HL-60 (cell line): Measurements from ENCODE around the gene FHIT.
"Not testable (repeated sequence)": the region's sequence is repeated elsewhere in the genome, so short reads cannot be mapped to it uniquely, and the experiment has no call there.

ENCODE experiments used
- DNase-seq, 2 experiments: peaks; one replicate each; pipeline ENCODE4 v3.0.0-alpha.2; 2010 to 2020; ENCODE audit warnings: low read depth in 1 of 2, low spot score in 1 of 2
- H3K27ac ChIP-seq: fragments of 250-450 bp; sonication (Bioruptor Pico); replicated peaks from 2 replicates; pipeline ENCODE4 v1.5.1; 2020; ENCODE audit warnings: mild to moderate bottlenecking, moderate library complexity
- H3K27me3 ChIP-seq: fragments of 250-450 bp; sonication (Bioruptor Pico); 2 replicates; pipeline ENCODE4 v1.5.1; 2021; ENCODE audit warnings: mild to moderate bottlenecking, moderate library complexity; ENCODE audit not compliant: insufficient read depth, poor library complexity, severe bottlenecking
- H3K4me3 ChIP-seq: replicated peaks from 2 replicates; pipeline ENCODE4 v1.5.1; 2011; ENCODE audit warnings: mild to moderate bottlenecking, control low read depth, low read length; ENCODE audit not compliant: insufficient read depth
- CTCF ChIP-seq: IDR thresholded peaks from one replicate; pipeline ENCODE4 v1.5.1; 2011; ENCODE audit warnings: low read length, control low read depth, inconsistent platforms; ENCODE audit not compliant: insufficient read depth
- GABPA ChIP-seq: IDR thresholded peaks from 2 replicates; pipeline ENCODE4 v1.6.1; 2012; ENCODE audit warnings: low read depth
- POLR2AphosphoS5 ChIP-seq: IDR thresholded peaks from 2 replicates; pipeline ENCODE4 v1.6.1; 2012; ENCODE audit warnings: low read depth
- SPI1 ChIP-seq: IDR thresholded peaks from 2 replicates; pipeline ENCODE4 v1.6.1; 2012; ENCODE audit warnings: low read depth, mild to moderate bottlenecking, borderline replicate concordance
- TF ChIP-seq, protein P1 (sequence below): IDR thresholded peaks from 2 replicates; pipeline ENCODE4 v1.6.1; 2012; ENCODE audit warnings: low read depth; ENCODE audit not compliant: insufficient replicate concordance

FHIT gene

GRCh38 chr3:61222467-61222866 lies 28.8 kb downstream of the FHIT start:
- TF ChIP-seq GABPA (no peak), CTCF (no peak), POLR2AphosphoS5 (no peak), SPI1 (no peak)
- TF ChIP-seq, protein P1, sequence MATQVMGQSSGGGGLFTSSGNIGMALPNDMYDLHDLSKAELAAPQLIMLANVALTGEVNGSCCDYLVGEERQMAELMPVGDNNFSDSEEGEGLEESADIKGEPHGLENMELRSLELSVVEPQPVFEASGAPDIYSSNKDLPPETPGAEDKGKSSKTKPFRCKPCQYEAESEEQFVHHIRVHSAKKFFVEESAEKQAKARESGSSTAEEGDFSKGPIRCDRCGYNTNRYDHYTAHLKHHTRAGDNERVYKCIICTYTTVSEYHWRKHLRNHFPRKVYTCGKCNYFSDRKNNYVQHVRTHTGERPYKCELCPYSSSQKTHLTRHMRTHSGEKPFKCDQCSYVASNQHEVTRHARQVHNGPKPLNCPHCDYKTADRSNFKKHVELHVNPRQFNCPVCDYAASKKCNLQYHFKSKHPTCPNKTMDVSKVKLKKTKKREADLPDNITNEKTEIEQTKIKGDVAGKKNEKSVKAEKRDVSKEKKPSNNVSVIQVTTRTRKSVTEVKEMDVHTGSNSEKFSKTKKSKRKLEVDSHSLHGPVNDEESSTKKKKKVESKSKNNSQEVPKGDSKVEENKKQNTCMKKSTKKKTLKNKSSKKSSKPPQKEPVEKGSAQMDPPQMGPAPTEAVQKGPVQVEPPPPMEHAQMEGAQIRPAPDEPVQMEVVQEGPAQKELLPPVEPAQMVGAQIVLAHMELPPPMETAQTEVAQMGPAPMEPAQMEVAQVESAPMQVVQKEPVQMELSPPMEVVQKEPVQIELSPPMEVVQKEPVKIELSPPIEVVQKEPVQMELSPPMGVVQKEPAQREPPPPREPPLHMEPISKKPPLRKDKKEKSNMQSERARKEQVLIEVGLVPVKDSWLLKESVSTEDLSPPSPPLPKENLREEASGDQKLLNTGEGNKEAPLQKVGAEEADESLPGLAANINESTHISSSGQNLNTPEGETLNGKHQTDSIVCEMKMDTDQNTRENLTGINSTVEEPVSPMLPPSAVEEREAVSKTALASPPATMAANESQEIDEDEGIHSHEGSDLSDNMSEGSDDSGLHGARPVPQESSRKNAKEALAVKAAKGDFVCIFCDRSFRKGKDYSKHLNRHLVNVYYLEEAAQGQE: no peak
- Histone ChIP-seq H3K4me3 (no peak overlapping the region), H3K27ac (no peak overlapping the region), H3K27me3 (no peaks in the 10 kb centered on the region)
- no peak for DNase-seq

DNA sequence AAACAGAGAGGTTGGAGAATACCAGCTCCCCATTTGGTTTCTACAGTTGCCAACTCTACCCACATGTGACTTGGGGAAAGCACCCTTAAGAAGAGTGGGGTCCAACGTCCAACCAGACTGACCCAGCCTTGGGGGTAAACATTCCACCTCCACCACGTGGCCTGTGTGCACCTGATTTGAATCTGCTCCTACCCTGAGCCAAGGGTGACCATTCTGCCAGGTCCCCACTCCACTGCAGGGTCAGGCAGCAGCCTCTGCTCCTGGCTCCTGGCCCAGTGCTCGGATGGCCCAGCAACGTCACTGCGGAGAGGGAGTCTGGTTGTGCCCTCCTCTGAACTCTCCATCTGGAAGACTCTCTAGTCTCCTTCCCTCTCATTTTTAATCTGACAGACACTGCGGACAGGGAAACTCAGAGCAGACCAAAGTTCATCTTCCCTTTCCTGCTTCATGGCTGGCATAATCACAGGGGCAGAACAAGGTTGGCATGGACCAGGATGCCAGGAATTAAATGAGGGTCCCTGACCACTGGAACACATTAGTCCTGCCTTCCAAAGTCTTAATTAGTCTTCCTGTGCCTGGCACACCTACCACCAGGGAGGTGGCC lies 29.4 kb downstream of the FHIT start:
- H3K27me3 ChIP-seq: no peaks in the 10 kb centered on the region
- no peak overlapping the region for H3K27ac ChIP-seq
- TF ChIP-seq SPI1 (no peak), CTCF (no peak), GABPA (no peak), POLR2AphosphoS5 (no peak)
- TF ChIP-seq, protein P1: no peak
- no peak for DNase-seq
- H3K4me3 ChIP-seq: no peak overlapping the region

- Histone ChIP-seq H3K27ac (no peak overlapping the region), H3K27me3 (no peaks in the 10 kb centered on the region), H3K4me3 (no peak overlapping the region)
- no peak for DNase-seq
- no peak for TF ChIP-seq GABPA
- no peak for TF ChIP-seq SPI1
- TF ChIP-seq, protein P1: no peak
- no peak for TF ChIP-seq POLR2AphosphoS5
- TF ChIP-seq CTCF: no peak
These were observed 32.7 kb downstream of the FHIT start for GRCh38 chr3:61218504-61218903.

DNA sequence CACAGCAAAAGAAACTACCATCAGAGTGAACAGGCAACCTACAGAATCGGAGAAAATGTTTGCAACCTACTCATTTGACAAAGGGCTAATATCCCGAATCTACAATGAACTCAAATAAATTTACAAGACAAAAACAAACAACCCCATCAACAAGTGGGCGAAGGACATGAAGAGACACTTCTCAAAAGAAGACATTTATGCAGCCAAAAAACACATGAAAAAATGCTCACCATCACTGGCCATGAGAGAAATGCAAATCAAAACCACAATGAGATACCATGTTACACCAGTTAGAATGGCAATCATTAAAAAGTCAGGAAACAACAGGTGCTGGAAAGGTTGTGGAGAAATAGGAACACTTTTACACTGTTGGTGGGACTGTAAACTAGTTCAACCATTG lies 35.1 kb downstream of the FHIT start:
- H3K27me3 ChIP-seq, H3K27ac ChIP-seq, DNase-seq, H3K4me3 ChIP-seq: not testable (repeated sequence)
